Measurements from ENCODE around the gene PTBP1. TPM values are rescaled to one million over a fixed set of nuclear protein-coding genes. Genes with fewer than 3 reads are reported as not detected.

PTBP1 gene
- total and polyA plus RNA-seq, 9 of the 15 experiments (the other 6 are each of a cell fraction or from before 2014, with no cell fraction given) = 14.0 to 759 (median 234) TPM

DNA sequence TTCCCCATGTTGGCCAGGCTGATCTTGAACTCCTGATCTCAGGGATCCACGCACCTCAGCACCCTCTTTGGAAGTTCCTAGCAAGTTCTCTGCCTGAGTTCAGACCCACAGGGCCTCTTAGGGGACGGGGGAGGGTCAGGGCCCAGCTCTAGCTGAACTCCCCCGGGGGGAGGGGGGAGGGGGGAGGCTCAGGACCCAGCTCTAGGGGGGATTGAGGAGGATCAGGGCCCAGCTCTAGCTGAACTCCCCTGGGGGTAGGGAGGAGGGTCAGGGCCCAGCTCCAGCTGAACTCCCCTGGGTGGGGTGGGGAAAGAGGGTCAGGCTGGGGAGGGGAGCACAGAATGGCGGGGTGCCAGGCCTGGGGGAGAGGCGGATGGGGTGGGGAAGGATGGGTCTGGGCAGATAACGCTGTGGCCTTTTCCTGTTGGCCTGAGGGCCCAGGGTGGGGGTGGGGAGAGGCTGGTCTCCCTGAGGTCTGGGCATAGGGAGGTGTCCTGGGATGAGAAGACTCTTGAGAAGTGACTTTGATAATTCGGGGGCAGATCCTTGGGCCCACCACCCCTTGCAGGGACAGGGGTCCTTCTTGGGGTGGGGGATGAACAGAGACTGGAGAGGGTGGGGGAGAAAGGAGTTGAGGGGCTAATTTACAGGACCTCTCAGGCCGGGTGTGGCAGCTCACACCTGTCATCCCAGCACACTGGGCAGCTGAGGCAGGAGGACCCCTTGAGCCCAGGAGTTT, 5.5 kb upstream of the PTBP1 start (continued):
- TF ChIP-seq HINFP (tag; conservative IDR thresholded peaks at IDR 0.05; ENCODE audit: low read depth) (0 out of 2 replicates have a peak, but pooled peaks have one; percentile 34), ARID1B (IDR thresholded peaks at IDR 0.05) (peak; percentile 82), TBL1XR1 (IDR thresholded peaks at IDR 0.05; ENCODE audit: low read length in 2 of 2) (peak in 1 of 2 experiments; percentile 59; a peak in 1 of 4 replicates), ZBTB43 (CRISPR knock-in tag; IDR thresholded peaks at IDR 0.05) (no peak), NEUROD1 (IDR thresholded peaks at IDR 0.05; ENCODE audit: borderline replicate concordance, low read depth, low read length, partially characterized antibody) (peak; percentile 73), ZNF57 (CRISPR knock-in tag; IDR thresholded peaks at IDR 0.05) (no peak)
- TF ChIP-seq, protein P1, sequence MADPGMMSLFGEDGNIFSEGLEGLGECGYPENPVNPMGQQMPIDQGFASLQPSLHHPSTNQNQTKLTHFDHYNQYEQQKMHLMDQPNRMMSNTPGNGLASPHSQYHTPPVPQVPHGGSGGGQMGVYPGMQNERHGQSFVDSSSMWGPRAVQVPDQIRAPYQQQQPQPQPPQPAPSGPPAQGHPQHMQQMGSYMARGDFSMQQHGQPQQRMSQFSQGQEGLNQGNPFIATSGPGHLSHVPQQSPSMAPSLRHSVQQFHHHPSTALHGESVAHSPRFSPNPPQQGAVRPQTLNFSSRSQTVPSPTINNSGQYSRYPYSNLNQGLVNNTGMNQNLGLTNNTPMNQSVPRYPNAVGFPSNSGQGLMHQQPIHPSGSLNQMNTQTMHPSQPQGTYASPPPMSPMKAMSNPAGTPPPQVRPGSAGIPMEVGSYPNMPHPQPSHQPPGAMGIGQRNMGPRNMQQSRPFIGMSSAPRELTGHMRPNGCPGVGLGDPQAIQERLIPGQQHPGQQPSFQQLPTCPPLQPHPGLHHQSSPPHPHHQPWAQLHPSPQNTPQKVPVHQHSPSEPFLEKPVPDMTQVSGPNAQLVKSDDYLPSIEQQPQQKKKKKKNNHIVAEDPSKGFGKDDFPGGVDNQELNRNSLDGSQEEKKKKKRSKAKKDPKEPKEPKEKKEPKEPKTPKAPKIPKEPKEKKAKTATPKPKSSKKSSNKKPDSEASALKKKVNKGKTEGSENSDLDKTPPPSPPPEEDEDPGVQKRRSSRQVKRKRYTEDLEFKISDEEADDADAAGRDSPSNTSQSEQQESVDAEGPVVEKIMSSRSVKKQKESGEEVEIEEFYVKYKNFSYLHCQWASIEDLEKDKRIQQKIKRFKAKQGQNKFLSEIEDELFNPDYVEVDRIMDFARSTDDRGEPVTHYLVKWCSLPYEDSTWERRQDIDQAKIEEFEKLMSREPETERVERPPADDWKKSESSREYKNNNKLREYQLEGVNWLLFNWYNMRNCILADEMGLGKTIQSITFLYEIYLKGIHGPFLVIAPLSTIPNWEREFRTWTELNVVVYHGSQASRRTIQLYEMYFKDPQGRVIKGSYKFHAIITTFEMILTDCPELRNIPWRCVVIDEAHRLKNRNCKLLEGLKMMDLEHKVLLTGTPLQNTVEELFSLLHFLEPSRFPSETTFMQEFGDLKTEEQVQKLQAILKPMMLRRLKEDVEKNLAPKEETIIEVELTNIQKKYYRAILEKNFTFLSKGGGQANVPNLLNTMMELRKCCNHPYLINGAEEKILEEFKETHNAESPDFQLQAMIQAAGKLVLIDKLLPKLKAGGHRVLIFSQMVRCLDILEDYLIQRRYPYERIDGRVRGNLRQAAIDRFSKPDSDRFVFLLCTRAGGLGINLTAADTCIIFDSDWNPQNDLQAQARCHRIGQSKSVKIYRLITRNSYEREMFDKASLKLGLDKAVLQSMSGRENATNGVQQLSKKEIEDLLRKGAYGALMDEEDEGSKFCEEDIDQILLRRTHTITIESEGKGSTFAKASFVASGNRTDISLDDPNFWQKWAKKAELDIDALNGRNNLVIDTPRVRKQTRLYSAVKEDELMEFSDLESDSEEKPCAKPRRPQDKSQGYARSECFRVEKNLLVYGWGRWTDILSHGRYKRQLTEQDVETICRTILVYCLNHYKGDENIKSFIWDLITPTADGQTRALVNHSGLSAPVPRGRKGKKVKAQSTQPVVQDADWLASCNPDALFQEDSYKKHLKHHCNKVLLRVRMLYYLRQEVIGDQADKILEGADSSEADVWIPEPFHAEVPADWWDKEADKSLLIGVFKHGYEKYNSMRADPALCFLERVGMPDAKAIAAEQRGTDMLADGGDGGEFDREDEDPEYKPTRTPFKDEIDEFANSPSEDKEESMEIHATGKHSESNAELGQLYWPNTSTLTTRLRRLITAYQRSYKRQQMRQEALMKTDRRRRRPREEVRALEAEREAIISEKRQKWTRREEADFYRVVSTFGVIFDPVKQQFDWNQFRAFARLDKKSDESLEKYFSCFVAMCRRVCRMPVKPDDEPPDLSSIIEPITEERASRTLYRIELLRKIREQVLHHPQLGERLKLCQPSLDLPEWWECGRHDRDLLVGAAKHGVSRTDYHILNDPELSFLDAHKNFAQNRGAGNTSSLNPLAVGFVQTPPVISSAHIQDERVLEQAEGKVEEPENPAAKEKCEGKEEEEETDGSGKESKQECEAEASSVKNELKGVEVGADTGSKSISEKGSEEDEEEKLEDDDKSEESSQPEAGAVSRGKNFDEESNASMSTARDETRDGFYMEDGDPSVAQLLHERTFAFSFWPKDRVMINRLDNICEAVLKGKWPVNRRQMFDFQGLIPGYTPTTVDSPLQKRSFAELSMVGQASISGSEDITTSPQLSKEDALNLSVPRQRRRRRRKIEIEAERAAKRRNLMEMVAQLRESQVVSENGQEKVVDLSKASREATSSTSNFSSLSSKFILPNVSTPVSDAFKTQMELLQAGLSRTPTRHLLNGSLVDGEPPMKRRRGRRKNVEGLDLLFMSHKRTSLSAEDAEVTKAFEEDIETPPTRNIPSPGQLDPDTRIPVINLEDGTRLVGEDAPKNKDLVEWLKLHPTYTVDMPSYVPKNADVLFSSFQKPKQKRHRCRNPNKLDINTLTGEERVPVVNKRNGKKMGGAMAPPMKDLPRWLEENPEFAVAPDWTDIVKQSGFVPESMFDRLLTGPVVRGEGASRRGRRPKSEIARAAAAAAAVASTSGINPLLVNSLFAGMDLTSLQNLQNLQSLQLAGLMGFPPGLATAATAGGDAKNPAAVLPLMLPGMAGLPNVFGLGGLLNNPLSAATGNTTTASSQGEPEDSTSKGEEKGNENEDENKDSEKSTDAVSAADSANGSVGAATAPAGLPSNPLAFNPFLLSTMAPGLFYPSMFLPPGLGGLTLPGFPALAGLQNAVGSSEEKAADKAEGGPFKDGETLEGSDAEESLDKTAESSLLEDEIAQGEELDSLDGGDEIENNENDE (IDR thresholded peaks at IDR 0.05; ENCODE audit: low read depth, low read length) = no peak

Data from K562 (cell line).